Suppressor macrophage treated with lipopolysaccharide for 1 hour (primary cell): ENCODE measurements around the gene EVC2.

Source experiments
- DNase-seq, 3 donors: peaks; one replicate each; pipeline ENCODE4 v3.0.0-alpha.2; 2020 to 2022

EVC2 gene

GRCh38 chr4:5664778-5665177 is 43.6 kb downstream of the EVC2 start:
- no peak for DNase-seq

- DNase-seq = peak in 2 of 3 donors; percentile 9 to 25
Measured at GRCh38 chr4:5662555-5662954, 45.8 kb downstream of the EVC2 start.

GRCh38 chr4:5661237-5661636 is 47.1 kb downstream of the EVC2 start:
- no peak for DNase-seq

GRCh38 chr4:5660185-5660584 is 48.2 kb downstream of the EVC2 start:
- peak in 2 of 3 donors; percentile 4 to 6 for DNase-seq

- no peak for DNase-seq
Measured at GRCh38 chr4:5658974-5659373, 49.4 kb downstream of the EVC2 start.

GRCh38 chr4:5656415-5656814 is 51.9 kb downstream of the EVC2 start:
- DNase-seq = no peak

GRCh38 chr4:5654791-5655190 is 53.6 kb downstream of the EVC2 start:
- DNase-seq = no peak

- no peak for DNase-seq
Measured at GRCh38 chr4:5651089-5651488, 57.3 kb downstream of the EVC2 start.

- peak; percentile 50 to 58 (median 54) for DNase-seq
Measured at GRCh38 chr4:5650040-5650439, 58.3 kb downstream of the EVC2 start.

GRCh38 chr4:5647351-5647750 is 61.0 kb downstream of the EVC2 start:
- DNase-seq = no peak

GRCh38 chr4:5640096-5640495 is 68.3 kb downstream of the EVC2 start:
- DNase-seq = no peak

GRCh38 chr4:5639556-5639955 is 68.8 kb downstream of the EVC2 start:
- no peak for DNase-seq

- no peak for DNase-seq
Measured at GRCh38 chr4:5638976-5639375, 69.4 kb downstream of the EVC2 start.

GRCh38 chr4:5638316-5638715 is 70.0 kb downstream of the EVC2 start:
- no peak for DNase-seq

- no peak for DNase-seq
Measured at GRCh38 chr4:5636766-5637670, 71.3 kb downstream of the EVC2 start.

GRCh38 chr4:5635826-5636195 is 72.5 kb downstream of the EVC2 start:
- DNase-seq = no peak

- no peak for DNase-seq
Measured at GRCh38 chr4:5632571-5632970, 75.8 kb downstream of the EVC2 start.

GRCh38 chr4:5632066-5632440 is 76.3 kb downstream of the EVC2 start:
- no peak for DNase-seq

- DNase-seq = peak in 1 of 3 donors; percentile 3
Measured at GRCh38 chr4:5631352-5632065, 76.8 kb downstream of the EVC2 start.

GRCh38 chr4:5630762-5631161 is 77.6 kb downstream of the EVC2 start:
- no peak for DNase-seq

- DNase-seq = no peak
Measured at GRCh38 chr4:5629542-5629941, 78.8 kb downstream of the EVC2 start.

GRCh38 chr4:5626913-5627312 is 81.4 kb downstream of the EVC2 start:
- no peak for DNase-seq

- no peak for DNase-seq
Measured at GRCh38 chr4:5622596-5622995, 85.8 kb downstream of the EVC2 start.

GRCh38 chr4:5619913-5620625 is 88.3 kb downstream of the EVC2 start:
- DNase-seq = no peak
